Measurements from ENCODE around the gene TMEM106B.

TMEM106B gene

GRCh38 chr7:12289996-12290395 is 78.9 kb downstream of the TMEM106B start:
- DNase-seq (ENCODE audit: low spot score) = no peak
- ChIA-PET POLR2A (ENCODE audit: low non-redundant PET) (no interaction called here), CTCF (no interaction called here)
- TF ChIP-seq, protein P1, sequence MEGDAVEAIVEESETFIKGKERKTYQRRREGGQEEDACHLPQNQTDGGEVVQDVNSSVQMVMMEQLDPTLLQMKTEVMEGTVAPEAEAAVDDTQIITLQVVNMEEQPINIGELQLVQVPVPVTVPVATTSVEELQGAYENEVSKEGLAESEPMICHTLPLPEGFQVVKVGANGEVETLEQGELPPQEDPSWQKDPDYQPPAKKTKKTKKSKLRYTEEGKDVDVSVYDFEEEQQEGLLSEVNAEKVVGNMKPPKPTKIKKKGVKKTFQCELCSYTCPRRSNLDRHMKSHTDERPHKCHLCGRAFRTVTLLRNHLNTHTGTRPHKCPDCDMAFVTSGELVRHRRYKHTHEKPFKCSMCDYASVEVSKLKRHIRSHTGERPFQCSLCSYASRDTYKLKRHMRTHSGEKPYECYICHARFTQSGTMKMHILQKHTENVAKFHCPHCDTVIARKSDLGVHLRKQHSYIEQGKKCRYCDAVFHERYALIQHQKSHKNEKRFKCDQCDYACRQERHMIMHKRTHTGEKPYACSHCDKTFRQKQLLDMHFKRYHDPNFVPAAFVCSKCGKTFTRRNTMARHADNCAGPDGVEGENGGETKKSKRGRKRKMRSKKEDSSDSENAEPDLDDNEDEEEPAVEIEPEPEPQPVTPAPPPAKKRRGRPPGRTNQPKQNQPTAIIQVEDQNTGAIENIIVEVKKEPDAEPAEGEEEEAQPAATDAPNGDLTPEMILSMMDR (conservative IDR thresholded peaks at IDR 0.05; ENCODE audit: low read depth) = no peak
- H3K27ac ChIP-seq = no peak overlapping the region

- POLR2A ChIA-PET (ENCODE audit: low non-redundant PET) = no interaction called here
Observed at GRCh38 chr7:12290761-12291160, 79.7 kb downstream of the TMEM106B start.

GRCh38 chr7:12291870-12292269 is 80.8 kb downstream of the TMEM106B start:
- CTCF ChIA-PET = interaction anchor here (0.6 kb wide), 1 partner anchor 304 kb away, joined by 3 read pairs; no protein-coding TSS in a partner anchor
- TF ChIP-seq, protein P1 (conservative IDR thresholded peaks at IDR 0.05; ENCODE audit: low read depth) = no peak
- POLR2A ChIA-PET (ENCODE audit: low non-redundant PET) = no interaction called here
- H3K27ac ChIP-seq = no peak overlapping the region
- no peak for DNase-seq (ENCODE audit: low spot score)

More at GRCh38 chr7:12290761-12291160, 79.7 kb downstream of the TMEM106B start:
- CTCF ChIA-PET = no interaction called here
- no peak for DNase-seq (ENCODE audit: low spot score)
- TF ChIP-seq, protein P1 (conservative IDR thresholded peaks at IDR 0.05; ENCODE audit: low read depth) = no peak
- no peak overlapping the region for H3K27ac ChIP-seq
